ENCODE results near the gene PLCH1.

Gene PLCH1

GRCh38 chr3:155535098-155535497, 209.8 kb downstream of the PLCH1 start:
- TF ChIP-seq ZFX (IDR thresholded peaks at IDR 0.05; ENCODE audit: borderline replicate concordance) (no peak), CTCF (IDR thresholded peaks at IDR 0.05) (no peak)
- no peak overlapping the region for H3K27ac ChIP-seq

- no peak overlapping the region for H3K27ac ChIP-seq
- TF ChIP-seq CTCF (IDR thresholded peaks at IDR 0.05) (no peak), ZFX (IDR thresholded peaks at IDR 0.05; ENCODE audit: borderline replicate concordance) (no peak)
Measured at GRCh38 chr3:155528579-155528978, 216.3 kb downstream of the PLCH1 start.

- TF ChIP-seq CTCF (IDR thresholded peaks at IDR 0.05) (no peak), ZFX (IDR thresholded peaks at IDR 0.05; ENCODE audit: borderline replicate concordance) (no peak)
- H3K27ac ChIP-seq = no peak overlapping the region
Measured at GRCh38 chr3:155525324-155525833, 219.5 kb downstream of the PLCH1 start.

GRCh38 chr3:155520463-155520862, 224.4 kb downstream of the PLCH1 start:
- H3K27ac ChIP-seq = no peak overlapping the region
- no peak for TF ChIP-seq ZFX (IDR thresholded peaks at IDR 0.05; ENCODE audit: borderline replicate concordance)
- TF ChIP-seq CTCF (IDR thresholded peaks at IDR 0.05) = no peak

GRCh38 chr3:155519078-155519477, 225.8 kb downstream of the PLCH1 start:
- no peak overlapping the region for H3K27ac ChIP-seq
- TF ChIP-seq CTCF (IDR thresholded peaks at IDR 0.05) (no peak), ZFX (IDR thresholded peaks at IDR 0.05; ENCODE audit: borderline replicate concordance) (no peak)

- TF ChIP-seq ZFX (IDR thresholded peaks at IDR 0.05; ENCODE audit: borderline replicate concordance) (no peak), CTCF (IDR thresholded peaks at IDR 0.05) (no peak)
- no peak overlapping the region for H3K27ac ChIP-seq
Measured at GRCh38 chr3:155517903-155518302, 227.0 kb downstream of the PLCH1 start.

- H3K27ac ChIP-seq = no peak overlapping the region
Measured at GRCh38 chr3:155516439-155516838, 228.4 kb downstream of the PLCH1 start.

More at GRCh38 chr3:155516439-155516838, 228.4 kb downstream of the PLCH1 start:
- TF ChIP-seq ZFX (IDR thresholded peaks at IDR 0.05; ENCODE audit: borderline replicate concordance) (no peak), CTCF (IDR thresholded peaks at IDR 0.05) (no peak)

Measured in 22Rv1 (cell line).